NB4 (cell line): ENCODE results near the gene ZDHHC7.

Experiments used
- POLR2A ChIP-seq: IDR thresholded peaks from 2 replicates; pipeline ENCODE4 v1.6.1; 2011; ENCODE audit warnings: mild to moderate bottlenecking; ENCODE audit not compliant: insufficient read length; ENCODE audit errors: extremely low read depth
- TF ChIP-seq, protein P1 (sequence below): IDR thresholded peaks from one replicate; pipeline ENCODE4 v1.5.1; 2012; ENCODE audit warnings: low read depth, low read length

DNA sequence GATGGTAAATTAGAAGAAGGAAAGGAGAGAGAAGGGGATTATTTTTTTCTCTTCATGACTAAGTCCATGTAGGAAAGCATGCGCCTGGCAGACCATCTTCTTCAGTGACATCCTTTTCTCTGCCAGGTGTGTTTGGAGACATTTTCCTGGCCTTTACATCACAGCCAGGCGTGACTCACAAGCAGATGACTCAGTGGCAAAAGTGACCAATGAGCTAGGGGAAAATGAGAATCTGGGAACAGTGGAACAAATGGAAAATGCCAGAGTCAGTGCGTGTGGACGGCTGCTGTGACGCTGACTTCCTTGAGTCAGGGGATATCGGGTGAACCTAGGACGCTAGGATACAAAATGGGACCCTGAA, 25.7 kb upstream of the ZDHHC7 start:
- TF ChIP-seq, protein P1, sequence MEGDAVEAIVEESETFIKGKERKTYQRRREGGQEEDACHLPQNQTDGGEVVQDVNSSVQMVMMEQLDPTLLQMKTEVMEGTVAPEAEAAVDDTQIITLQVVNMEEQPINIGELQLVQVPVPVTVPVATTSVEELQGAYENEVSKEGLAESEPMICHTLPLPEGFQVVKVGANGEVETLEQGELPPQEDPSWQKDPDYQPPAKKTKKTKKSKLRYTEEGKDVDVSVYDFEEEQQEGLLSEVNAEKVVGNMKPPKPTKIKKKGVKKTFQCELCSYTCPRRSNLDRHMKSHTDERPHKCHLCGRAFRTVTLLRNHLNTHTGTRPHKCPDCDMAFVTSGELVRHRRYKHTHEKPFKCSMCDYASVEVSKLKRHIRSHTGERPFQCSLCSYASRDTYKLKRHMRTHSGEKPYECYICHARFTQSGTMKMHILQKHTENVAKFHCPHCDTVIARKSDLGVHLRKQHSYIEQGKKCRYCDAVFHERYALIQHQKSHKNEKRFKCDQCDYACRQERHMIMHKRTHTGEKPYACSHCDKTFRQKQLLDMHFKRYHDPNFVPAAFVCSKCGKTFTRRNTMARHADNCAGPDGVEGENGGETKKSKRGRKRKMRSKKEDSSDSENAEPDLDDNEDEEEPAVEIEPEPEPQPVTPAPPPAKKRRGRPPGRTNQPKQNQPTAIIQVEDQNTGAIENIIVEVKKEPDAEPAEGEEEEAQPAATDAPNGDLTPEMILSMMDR, result no peak
- no peak for TF ChIP-seq POLR2A
